ENCODE measurements around the gene IMPDH2. TPM values are rescaled to one million over a fixed set of nuclear protein-coding genes. Genes with fewer than 3 reads are reported as not detected.

The IMPDH2 gene
- total and polyA plus RNA-seq, 3 experiments from 2014 or later: 76.1 to 457 (median 448) TPM

DNA sequence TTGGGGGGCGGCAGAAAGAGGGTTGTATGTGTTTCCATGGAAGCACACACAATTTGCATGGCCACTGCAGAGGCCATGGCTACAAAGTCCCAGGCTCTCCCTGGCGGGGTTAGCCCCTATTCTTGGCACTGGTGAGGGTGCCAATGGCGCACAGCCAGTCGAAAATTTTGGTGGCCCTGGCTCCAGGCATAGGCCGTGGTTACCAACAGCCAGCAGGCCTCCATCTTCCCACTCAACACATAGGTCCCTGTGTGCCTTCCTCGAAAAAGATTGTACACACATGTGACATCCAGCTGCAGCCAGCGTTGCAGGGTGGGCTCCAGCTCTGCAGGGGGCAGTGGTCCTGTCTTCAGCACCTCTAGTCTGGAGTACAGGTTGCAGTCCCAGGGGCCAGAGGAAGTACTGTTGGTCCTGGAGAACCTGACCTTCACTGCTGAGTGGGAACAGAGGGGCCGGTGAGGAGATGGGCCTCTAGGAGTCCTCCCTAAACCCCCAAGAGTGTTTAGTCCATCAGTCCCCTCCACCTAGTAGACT lies 32.0 kb downstream of the IMPDH2 start:
- H3K9me3 Mint-ChIP-seq: no peaks in the 10 kb centered on the region
- H3K27ac Mint-ChIP-seq: peak overlapping the region in 3 of 8 donors; percentile 7 to 71 (median 55)
- H3K27ac ChIP-seq (ENCODE audit: low read depth, low read length): no peak overlapping the region
- H3K4me3 ChIP-seq (ENCODE audit: low read length): no peak overlapping the region
- no peaks in the 10 kb centered on the region for H3K27me3 Mint-ChIP-seq
- H3K36me3 Mint-ChIP-seq: peaks cover 0 to 27% (median 2%) of the 10 kb centered on the region in 3 donors
- H3K9me3 ChIP-seq (ENCODE audit: low read length): no peaks in the 10 kb centered on the region
- H3K36me3 ChIP-seq (ENCODE audit: insufficient read depth, low read length): no peaks in the 10 kb centered on the region
- no peaks in the 10 kb centered on the region for H3K27me3 ChIP-seq (ENCODE audit: insufficient read depth, low read length, poor library complexity, severe bottlenecking)
- peaks cover 1% of the 10 kb centered on the region for H3K4me1 ChIP-seq (ENCODE audit: insufficient read depth, low read length)
- H3K4me3 Mint-ChIP-seq: no peak overlapping the region
- peaks cover 14 to 23% (median 21%) of the 10 kb centered on the region in 3 donors for H3K4me1 Mint-ChIP-seq
- DNase-seq: no peak
- CTCF ChIA-PET: no interaction called here
- POLR2A ChIA-PET: interaction anchor here (2.3 kb wide), 1 partner anchor 10 kb away, joined by 7 read pairs; the partner anchor contains the start of gene WDR6

DNA sequence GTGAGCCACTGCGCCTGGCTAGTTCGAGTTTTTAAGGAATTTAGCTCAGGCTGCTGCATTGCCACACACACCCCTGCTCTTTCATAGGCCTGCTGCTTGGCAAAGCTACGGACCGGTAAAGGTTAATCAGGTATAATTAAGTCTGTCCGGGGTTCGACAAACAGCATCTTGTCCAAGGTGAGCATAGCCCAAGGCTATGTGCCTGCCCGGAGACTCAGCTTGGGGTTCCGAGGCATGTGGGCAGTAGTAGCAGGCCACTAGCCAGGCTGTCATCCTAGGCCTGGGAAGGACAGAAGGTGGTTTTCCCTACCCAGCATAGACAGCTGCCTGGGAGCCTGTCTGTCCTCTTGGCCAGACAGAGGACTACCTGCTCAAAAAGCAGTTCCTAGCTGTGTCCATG lies 32.6 kb downstream of the IMPDH2 start:
- H3K9me3 ChIP-seq (ENCODE audit: low read length): no peaks in the 10 kb centered on the region
- Mint-ChIP-seq H3K4me1 (peaks cover 19 to 29% (median 27%) of the 10 kb centered on the region in 3 donors), H3K36me3 (peaks cover 0 to 29% (median 2%) of the 10 kb centered on the region in 3 donors), H3K27ac (no peak overlapping the region), H3K27me3 (no peaks in the 10 kb centered on the region), H3K4me3 (no peak overlapping the region), H3K9me3 (no peaks in the 10 kb centered on the region)
- no peaks in the 10 kb centered on the region for H3K36me3 ChIP-seq (ENCODE audit: insufficient read depth, low read length)
- CTCF ChIA-PET: interaction anchor here (0.9 to 2.7 kb wide), 2 partner anchors 9 to 10 kb away, joined by 3 to 9 read pairs; partner anchors contain the start of gene WDR6
- POLR2A ChIA-PET: interaction anchor here (0.9 to 2.3 kb wide), 2 partner anchors 11 to 25 kb away, joined by 4 to 7 read pairs; partner anchors contain the start of genes NDUFAF3 and WDR6
- DNase-seq: no peak
- H3K4me3 ChIP-seq (ENCODE audit: low read length): no peak overlapping the region
- H3K27me3 ChIP-seq (ENCODE audit: insufficient read depth, low read length, poor library complexity, severe bottlenecking): no peaks in the 10 kb centered on the region
- H3K27ac ChIP-seq (ENCODE audit: low read depth, low read length): no peak overlapping the region
- peaks cover 6% of the 10 kb centered on the region for H3K4me1 ChIP-seq (ENCODE audit: insufficient read depth, low read length)

DNA sequence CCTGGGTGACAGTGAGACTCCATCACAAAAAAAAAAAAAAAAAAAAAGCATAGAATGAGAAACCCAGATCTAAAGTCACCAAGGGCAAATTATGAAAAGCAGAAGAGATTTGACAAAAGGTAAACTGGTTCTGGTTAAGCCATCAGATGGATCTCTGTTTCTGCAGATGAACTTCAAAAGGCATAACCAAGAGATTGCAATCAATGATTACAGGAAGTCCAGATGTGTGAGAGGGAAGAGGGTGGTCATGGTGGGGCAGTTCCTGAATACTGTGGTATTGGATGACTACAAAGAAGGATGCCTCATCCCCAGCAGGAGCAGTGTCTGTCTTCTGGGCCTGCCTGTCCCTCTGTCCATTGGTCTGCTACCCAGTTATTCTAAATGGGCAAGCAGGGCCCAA lies 35.4 kb downstream of the IMPDH2 start:
- Mint-ChIP-seq H3K4me3 (no peak overlapping the region), H3K4me1 (peaks cover 33 to 48% (median 44%) of the 10 kb centered on the region in 3 donors), H3K27me3 (no peaks in the 10 kb centered on the region), H3K27ac (peak overlapping the region in 3 of 8 donors; percentile 15 to 96 (median 84)), H3K9me3 (no peaks in the 10 kb centered on the region), H3K36me3 (peaks cover 0 to 38% (median 2%) of the 10 kb centered on the region in 3 donors)
- H3K9me3 ChIP-seq (ENCODE audit: low read length): no peaks in the 10 kb centered on the region
- CTCF ChIA-PET: interaction anchor here (0.7 to 2.7 kb wide), 3 partner anchors 13 to 36 kb away, joined by 3 to 9 read pairs (median 4); partner anchors contain the start of genes NDUFAF3 and WDR6
- H3K4me3 ChIP-seq (ENCODE audit: low read length): no peak overlapping the region
- H3K27ac ChIP-seq (ENCODE audit: low read depth, low read length): no peak overlapping the region
- H3K36me3 ChIP-seq (ENCODE audit: insufficient read depth, low read length): no peaks in the 10 kb centered on the region
- POLR2A ChIA-PET: no interaction called here
- H3K4me1 ChIP-seq (ENCODE audit: insufficient read depth, low read length): peaks cover 22% of the 10 kb centered on the region
- DNase-seq: no peak
- no peaks in the 10 kb centered on the region for H3K27me3 ChIP-seq (ENCODE audit: insufficient read depth, low read length, poor library complexity, severe bottlenecking)

DNA sequence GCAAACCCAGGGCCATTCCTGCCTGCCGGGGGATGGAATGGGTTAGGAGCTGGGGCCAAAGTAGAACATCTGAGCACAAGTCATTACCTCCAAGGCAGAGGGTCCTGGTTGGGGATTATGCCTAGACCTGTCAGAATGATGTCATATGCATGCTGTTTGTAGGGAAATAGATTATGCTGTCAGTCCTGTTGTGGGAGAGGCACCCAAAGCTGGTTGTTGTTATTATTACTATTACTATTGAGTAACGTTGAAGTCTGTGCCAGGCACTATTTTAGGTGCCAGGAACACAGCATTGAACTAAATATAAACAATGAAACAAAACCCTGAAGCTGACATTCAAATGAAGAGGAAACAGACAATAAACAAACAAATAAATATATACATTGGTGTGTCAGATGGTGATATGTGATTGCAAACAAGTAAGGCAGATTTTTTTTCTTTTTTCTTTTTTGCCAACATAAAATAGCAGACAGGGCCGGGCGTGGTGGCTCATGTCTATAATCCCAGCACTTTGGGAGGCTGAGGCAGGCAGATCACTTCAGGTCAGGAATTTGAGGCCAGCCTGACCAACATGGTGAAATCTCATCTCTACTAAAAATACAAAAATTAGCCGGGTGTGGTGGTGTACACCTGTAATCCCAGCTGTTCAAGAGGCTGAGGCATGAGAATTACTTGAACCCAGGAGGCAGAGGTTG lies 37.2 kb downstream of the IMPDH2 start:
- ChIA-PET CTCF (interaction anchor here (0.8 to 7.4 kb wide), 4 partner anchors 15 to 30 kb away, joined by 4 to 109 read pairs (median 8); partner anchors contain the start of genes NDUFAF3 and WDR6), POLR2A (interaction anchor here (0.5 to 3.4 kb wide), 4 partner anchors 11 to 91 kb away, joined by 4 to 36 read pairs (median 4); partner anchors contain the start of genes IMPDH2 and WDR6)
- Mint-ChIP-seq H3K27me3 (no peaks in the 10 kb centered on the region), H3K4me1 (peaks cover 35 to 57% (median 51%) of the 10 kb centered on the region in 3 donors), H3K9me3 (no peaks in the 10 kb centered on the region), H3K36me3 (peaks cover 0 to 35% (median 2%) of the 10 kb centered on the region in 3 donors), H3K4me3 (peak overlapping the region; percentile 90 to 99 (median 94)), H3K27ac (peak overlapping the region; percentile 61 to 98 (median 88))
- Histone ChIP-seq H3K27ac (ENCODE audit: low read depth, low read length) (no peak overlapping the region), H3K9me3 (ENCODE audit: low read length) (no peaks in the 10 kb centered on the region), H3K4me3 (ENCODE audit: low read length) (peak overlapping the region; percentile 88), H3K36me3 (ENCODE audit: insufficient read depth, low read length) (no peaks in the 10 kb centered on the region), H3K27me3 (ENCODE audit: insufficient read depth, low read length, poor library complexity, severe bottlenecking) (no peaks in the 10 kb centered on the region), H3K4me1 (ENCODE audit: insufficient read depth, low read length) (peaks cover 22% of the 10 kb centered on the region)
- DNase-seq: no peak

DNA sequence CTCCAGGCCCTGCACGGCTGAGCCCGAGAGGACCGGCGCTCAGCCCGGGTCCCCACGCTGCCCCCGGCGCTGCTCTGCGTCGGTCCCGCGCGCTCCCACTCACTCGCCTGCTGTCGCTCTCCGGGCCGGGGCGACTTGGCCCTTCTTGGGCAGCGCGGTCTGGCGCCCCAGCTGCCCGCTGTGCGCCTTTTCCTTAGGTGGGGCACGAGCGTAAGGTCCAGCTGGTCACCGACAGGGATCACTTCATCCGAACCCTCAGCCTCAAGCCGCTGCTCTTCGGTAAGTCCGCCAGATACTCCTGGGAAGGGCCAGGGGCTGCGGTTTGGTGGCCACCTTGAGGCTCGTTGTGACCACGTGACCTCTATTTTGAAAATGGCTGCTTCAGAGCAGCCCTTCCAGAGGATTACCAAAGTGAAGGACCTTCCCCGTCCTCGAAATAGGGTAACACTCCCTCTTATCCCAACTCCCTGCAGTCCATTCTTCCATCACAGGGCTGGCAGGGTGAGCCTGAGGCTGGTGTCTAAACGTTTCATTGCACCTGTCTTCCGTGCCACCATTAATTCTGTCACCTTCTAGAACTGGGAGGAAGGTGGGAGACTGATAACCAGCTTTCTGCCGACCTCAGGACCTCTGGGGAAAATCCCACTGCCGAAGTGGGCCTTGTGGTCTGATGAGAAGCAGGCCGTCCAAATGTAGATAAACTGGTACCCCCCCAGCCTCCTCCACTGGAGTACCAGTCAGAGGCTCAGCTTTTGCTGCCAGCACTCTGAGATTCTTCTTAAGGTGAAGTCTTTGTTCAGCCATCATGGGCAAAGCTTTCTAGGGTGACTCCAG lies 38.3 kb downstream of the IMPDH2 start:
- Mint-ChIP-seq H3K4me3 (peak overlapping the region; percentile 90 to 99 (median 94)), H3K27me3 (no peaks in the 10 kb centered on the region), H3K4me1 (peaks cover 35 to 57% (median 51%) of the 10 kb centered on the region in 3 donors), H3K9me3 (no peaks in the 10 kb centered on the region), H3K27ac (peak overlapping the region; percentile 88 to 98 (median 92)), H3K36me3 (peaks cover 0 to 35% (median 2%) of the 10 kb centered on the region in 3 donors)
- Histone ChIP-seq H3K4me3 (ENCODE audit: low read length) (peak overlapping the region; percentile 88), H3K36me3 (ENCODE audit: insufficient read depth, low read length) (no peaks in the 10 kb centered on the region), H3K9me3 (ENCODE audit: low read length) (no peaks in the 10 kb centered on the region), H3K4me1 (ENCODE audit: insufficient read depth, low read length) (peaks cover 22% of the 10 kb centered on the region), H3K27ac (ENCODE audit: low read depth, low read length) (peak overlapping the region; percentile 75), H3K27me3 (ENCODE audit: insufficient read depth, low read length, poor library complexity, severe bottlenecking) (no peaks in the 10 kb centered on the region)
- ChIA-PET CTCF (interaction anchor here (0.8 to 7.4 kb wide), 7 partner anchors 16 to 39 kb away, joined by 3 to 109 read pairs (median 5); partner anchors contain the start of genes IMPDH2, NDUFAF3 and WDR6), POLR2A (interaction anchor here (1.0 to 4.4 kb wide), 7 partner anchors 12 to 103 kb away, joined by 3 to 45 read pairs (median 5); partner anchors contain the start of genes IMPDH2, NDUFAF3, QRICH1 and WDR6)
- DNase-seq: peak in 4 of 5 donors; percentile 14 to 29 (median 21)

DNA sequence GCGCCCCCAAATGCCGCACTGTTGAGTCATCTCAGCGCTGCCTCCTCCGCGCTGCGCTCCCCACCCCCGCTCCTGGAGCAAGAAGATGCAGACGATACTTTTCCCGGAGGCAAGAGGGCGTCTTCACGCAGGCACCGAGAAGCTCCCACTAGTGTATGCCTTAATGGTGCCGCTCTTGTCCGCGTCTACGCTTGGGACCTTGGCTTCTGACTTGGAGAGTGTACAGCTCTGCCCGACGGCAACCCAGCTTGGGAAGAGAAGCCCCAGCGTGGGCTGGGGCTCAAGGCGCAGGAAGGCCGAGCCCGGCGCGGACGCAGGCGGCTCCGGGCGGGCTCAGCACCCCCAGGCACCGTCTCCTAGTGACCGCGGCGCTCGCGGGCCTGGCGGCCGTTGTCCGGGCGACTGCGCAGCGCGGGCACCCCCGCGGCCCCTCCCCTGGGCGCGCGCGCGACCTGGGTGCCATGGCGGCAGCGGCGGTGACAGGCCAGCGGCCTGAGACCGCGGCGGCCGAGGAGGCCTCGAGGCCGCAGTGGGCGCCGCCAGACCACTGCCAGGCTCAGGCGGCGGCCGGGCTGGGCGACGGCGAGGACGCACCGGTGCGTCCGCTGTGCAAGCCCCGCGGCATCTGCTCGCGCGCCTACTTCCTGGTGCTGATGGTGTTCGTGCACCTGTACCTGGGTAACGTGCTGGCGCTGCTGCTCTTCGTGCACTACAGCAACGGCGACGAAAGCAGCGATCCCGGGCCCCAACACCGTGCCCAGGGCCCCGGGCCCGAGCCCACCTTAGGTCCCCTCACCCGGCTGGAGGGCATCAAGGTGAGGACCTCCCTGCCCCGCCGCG lies 39.2 kb downstream of the IMPDH2 start, which contains the start of gene P4HTM:
Gene P4HTM, plus strand, starts transcription at position 446 of the 840 bp plus-strand sequence. Its CDS starts 16 bp downstream, at position 462.
- Mint-ChIP-seq H3K36me3 (peaks cover 0 to 38% (median 1%) of the 10 kb centered on the region in 3 donors), H3K4me3 (peak within 1 kb of the TSS; percentile 92 to 99 (median 95)), H3K4me1 (peaks cover 33 to 55% (median 49%) of the 10 kb centered on the region in 3 donors), H3K9me3 (no peaks in the 10 kb centered on the region), H3K27ac (peak within 1 kb of the TSS; percentile 89 to 99 (median 93)), H3K27me3 (no peaks in the 10 kb centered on the region)
- H3K9me3 ChIP-seq (ENCODE audit: low read length): no peaks in the 10 kb centered on the region
- H3K27ac ChIP-seq (ENCODE audit: low read depth, low read length): peak within 1 kb of the TSS; percentile 75
- ChIA-PET CTCF (interaction anchor here (0.9 to 7.4 kb wide), 10 partner anchors 9 to 167 kb away, joined by 3 to 109 read pairs (median 8); partner anchors contain the start of genes DALRD3, IMPDH2, NDUFAF3 and QRICH1), POLR2A (interaction anchor here (0.5 to 4.4 kb wide), 14 partner anchors 13 to 422 kb away, joined by 4 to 45 read pairs (median 6); partner anchors contain the start of genes DALRD3, IMPDH2, NDUFAF3 and QRICH1)
- peak; percentile 57 to 85 (median 63) for DNase-seq
- peak within 1 kb of the TSS; percentile 88 for H3K4me3 ChIP-seq (ENCODE audit: low read length)
- H3K36me3 ChIP-seq (ENCODE audit: insufficient read depth, low read length): no peaks in the 10 kb centered on the region
- H3K4me1 ChIP-seq (ENCODE audit: insufficient read depth, low read length): peaks cover 22% of the 10 kb centered on the region
- no peaks in the 10 kb centered on the region for H3K27me3 ChIP-seq (ENCODE audit: insufficient read depth, low read length, poor library complexity, severe bottlenecking)

All from CD8-positive, alpha-beta memory T cell (primary cell).